Smooth muscle cell (in vitro differentiated cells): Measurements from ENCODE around the gene CRY1. TPM values are rescaled to one million over a fixed set of nuclear protein-coding genes. Genes with fewer than 3 reads are reported as not detected.

Source experiments
- DNase-seq: peaks from one replicate; lab custom pipeline; 2025; ENCODE audit not compliant: unreplicated experiment; lab: John Stamatoyannopoulos, UW
- H2AFZ ChIP-seq: fragments of 200-600 bp; sonication (generic); 2 replicates; pipeline ENCODE4 v1.6.0; 2016; ENCODE audit warnings: antibody characterized with exemption, low read depth, mild to moderate bottlenecking
- H3F3A ChIP-seq: fragments of 200-600 bp; sonication (generic); 2 replicates; pipeline ENCODE4 v1.6.0; 2017; ENCODE audit warnings: antibody characterized with exemption, low read depth
- H3K27ac ChIP-seq: fragments of 200-600 bp; sonication (generic); 2 replicates; pipeline ENCODE4 v1.5.1; 2016; ENCODE audit warnings: low read depth, mild to moderate bottlenecking
- H3K27me3 ChIP-seq: fragments of 200-600 bp; sonication (generic); 2 replicates; pipeline ENCODE4 v1.6.1; 2016; ENCODE audit warnings: low read depth, mild to moderate bottlenecking
- H3K36me3 ChIP-seq: fragments of 200-600 bp; sonication (generic); 2 replicates; pipeline ENCODE4 v1.5.1; 2016; ENCODE audit warnings: low read depth
- H3K4me1 ChIP-seq: fragments of 200-600 bp; sonication (generic); 2 replicates; pipeline ENCODE4 v1.5.1; 2016; ENCODE audit warnings: low read depth
- H3K4me2 ChIP-seq: fragments of 200-600 bp; sonication (generic); 2 replicates; pipeline ENCODE4 v1.6.0; 2016; ENCODE audit warnings: mild to moderate bottlenecking
- H3K4me3 ChIP-seq: fragments of 200-600 bp; sonication (generic); 2 replicates; pipeline ENCODE4 v1.5.1; 2016; ENCODE audit warnings: mild to moderate bottlenecking
- H3K79me2 ChIP-seq: fragments of 200-600 bp; sonication (generic); 2 replicates; pipeline ENCODE4 v1.6.0; 2016; ENCODE audit warnings: low read depth, mild to moderate bottlenecking
- H3K9ac ChIP-seq: fragments of 200-600 bp; sonication (generic); 2 replicates; pipeline ENCODE4 v1.6.0; 2016; ENCODE audit warnings: low read depth
- H3K9me3 ChIP-seq: fragments of 200-600 bp; sonication (generic); replicated peaks from 2 replicates; pipeline ENCODE4 v1.5.1; 2016; ENCODE audit warnings: low read depth
- H4K20me1 ChIP-seq: fragments of 200-600 bp; sonication (generic); 2 replicates; pipeline ENCODE4 v1.6.0; 2016; ENCODE audit warnings: low read depth
- CTCF ChIP-seq: fragments of 200-600 bp; sonication (generic); IDR thresholded peaks from 2 replicates; pipeline ENCODE4 v1.5.1; 2017; ENCODE audit warnings: borderline replicate concordance, mild to moderate bottlenecking, antibody characterized with exemption; ENCODE audit not compliant: insufficient read depth, poor library complexity, severe bottlenecking
- WGBS: methylation state at CpG from one replicate; pipeline ENCODE4 v1.1.7; 2016; ENCODE audit warnings: low lambda C conversion rate; 5-methylcytosine and 5-hydroxymethylcytosine counted together
- polyA plus RNA-seq: library from polyadenylated mRNA; unstranded; fragments of >200 nt; fragmentation: Nextera tagmentation; extraction: Ambion mirVana; gene quantifications from 2 replicates; pipeline ENCODE4 v1.2.1, GENCODE V29; 2016
- total RNA-seq: library from RNA; depleted of rRNA; stranded (reverse); fragments of >200 nt; gene quantifications from 2 replicates; pipeline ENCODE4 v1.2.3, GENCODE V29; 2014

The CRY1 gene
- total and polyA plus RNA-seq, 2 experiments from 2014 or later: 19.9 to 28.2 TPM

- no peaks in the 10 kb centered on the region for H3K36me3 ChIP-seq
- H3K4me3 ChIP-seq: peak overlapping the region; percentile 92
- no peaks in the 10 kb centered on the region for H3K9me3 ChIP-seq
- no peak for TF ChIP-seq CTCF
- H3K9ac ChIP-seq: peak overlapping the region; percentile 100
- no peak for DNase-seq
- H3K4me1 ChIP-seq: peaks cover 8% of the 10 kb centered on the region
- H3K27ac ChIP-seq: peak overlapping the region; percentile 100
- peak overlapping the region; percentile 90 for H3K4me2 ChIP-seq
- H2AFZ ChIP-seq: no peak overlapping the region
- no peaks in the 10 kb centered on the region for H3K27me3 ChIP-seq
- WGBS: 61% methylated on average over 4 of the region's 4 CpGs
- peaks cover 53% of the 10 kb centered on the region for H3K79me2 ChIP-seq
- peaks cover 54% of the 10 kb centered on the region for H4K20me1 ChIP-seq
- H3F3A ChIP-seq: peaks cover 7% of the 10 kb centered on the region
These were observed 2.0 kb downstream of the CRY1 start for GRCh38 chr12:107091381-107091780.

- Histone ChIP-seq H3K27me3 (no peaks in the 10 kb centered on the region), H3K79me2 (peaks cover 60% of the 10 kb centered on the region), H3K36me3 (no peaks in the 10 kb centered on the region), H3K4me1 (peaks cover 8% of the 10 kb centered on the region), H3K9ac (no peak overlapping the region), H3K9me3 (no peaks in the 10 kb centered on the region), H3K4me3 (no peak overlapping the region), H3K4me2 (peak overlapping the region; percentile 90), H3K27ac (peak overlapping the region; percentile 100), H2AFZ (no peak overlapping the region), H3F3A (peaks cover 7% of the 10 kb centered on the region), H4K20me1 (peaks cover 60% of the 10 kb centered on the region)
- 98% methylated on average over 2 of the region's 2 CpGs for WGBS
- DNase-seq: no peak
- TF ChIP-seq CTCF: no peak
These were observed 2.6 kb downstream of the CRY1 start for GRCh38 chr12:107090711-107091110.

- TF ChIP-seq CTCF: no peak
- WGBS: 96% methylated on average over 2 of the region's 2 CpGs
These were observed 4.4 kb downstream of the CRY1 start for GRCh38 chr12:107088912-107089311.

GRCh38 chr12:107086314-107086713 is 7.0 kb downstream of the CRY1 start:
- H2AFZ ChIP-seq: no peak overlapping the region
- peaks cover 6% of the 10 kb centered on the region for H3K9me3 ChIP-seq
- H3K4me3 ChIP-seq: no peak overlapping the region
- peaks cover 99% of the 10 kb centered on the region for H3K79me2 ChIP-seq
- H3F3A ChIP-seq: peaks cover 1% of the 10 kb centered on the region
- no peaks in the 10 kb centered on the region for H3K36me3 ChIP-seq
- H4K20me1 ChIP-seq: peaks cover 75% of the 10 kb centered on the region
- TF ChIP-seq CTCF: no peak
- no peak overlapping the region for H3K4me2 ChIP-seq
- H3K4me1 ChIP-seq: peaks cover 3% of the 10 kb centered on the region
- WGBS: 86% methylated on average over 3 of the region's 3 CpGs
- no peaks in the 10 kb centered on the region for H3K27me3 ChIP-seq
- no peak overlapping the region for H3K9ac ChIP-seq
- no peak for DNase-seq
- H3K27ac ChIP-seq: no peak overlapping the region

More at GRCh38 chr12:107088912-107089311, 4.4 kb downstream of the CRY1 start:
- H3K4me2 ChIP-seq: no peak overlapping the region
- H3K79me2 ChIP-seq: peaks cover 78% of the 10 kb centered on the region
- H3K36me3 ChIP-seq: no peaks in the 10 kb centered on the region
- peaks cover 7% of the 10 kb centered on the region for H3F3A ChIP-seq
- H3K9ac ChIP-seq: no peak overlapping the region
- H4K20me1 ChIP-seq: peaks cover 69% of the 10 kb centered on the region
- peaks cover 8% of the 10 kb centered on the region for H3K4me1 ChIP-seq
- no peak overlapping the region for H2AFZ ChIP-seq
- H3K27me3 ChIP-seq: no peaks in the 10 kb centered on the region
- DNase-seq: no peak
- no peak overlapping the region for H3K4me3 ChIP-seq
- H3K27ac ChIP-seq: no peak overlapping the region
- no peaks in the 10 kb centered on the region for H3K9me3 ChIP-seq
